ENCODE measurements around the gene TXN2.
"Not testable (repeated sequence)": the region's sequence is repeated elsewhere in the genome, so short reads cannot be mapped to it uniquely, and the experiment has no call there.

Gene TXN2

DNA sequence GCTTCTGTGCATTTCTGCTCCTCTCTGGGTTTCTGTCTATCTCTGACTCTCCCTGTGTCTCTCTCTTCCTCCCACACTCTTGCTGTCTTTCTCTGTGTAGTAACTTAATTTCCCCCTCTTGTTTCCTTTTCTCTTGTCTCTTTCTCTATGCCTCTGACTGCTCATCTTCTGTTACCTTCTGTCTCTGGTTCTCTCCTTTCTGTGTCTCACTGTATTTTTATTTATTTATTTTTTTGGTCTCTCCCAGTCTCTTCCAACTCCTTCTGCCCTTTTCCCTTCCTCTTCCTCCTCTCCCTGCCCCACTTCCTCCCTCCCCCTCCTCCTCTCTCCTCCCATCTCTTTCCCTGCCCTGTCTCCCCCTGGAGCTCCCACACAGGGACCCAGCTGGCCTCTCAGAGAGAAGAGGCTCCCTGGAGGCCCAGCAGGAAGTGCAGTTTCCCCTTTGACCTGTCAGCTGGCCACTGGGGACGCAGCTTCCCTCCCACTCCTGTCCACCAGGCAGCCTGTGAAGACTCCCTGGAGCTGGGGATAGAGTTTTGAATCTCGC lies 55.4 kb downstream of the TXN2 start:
- no peak for DNase-seq

DNA sequence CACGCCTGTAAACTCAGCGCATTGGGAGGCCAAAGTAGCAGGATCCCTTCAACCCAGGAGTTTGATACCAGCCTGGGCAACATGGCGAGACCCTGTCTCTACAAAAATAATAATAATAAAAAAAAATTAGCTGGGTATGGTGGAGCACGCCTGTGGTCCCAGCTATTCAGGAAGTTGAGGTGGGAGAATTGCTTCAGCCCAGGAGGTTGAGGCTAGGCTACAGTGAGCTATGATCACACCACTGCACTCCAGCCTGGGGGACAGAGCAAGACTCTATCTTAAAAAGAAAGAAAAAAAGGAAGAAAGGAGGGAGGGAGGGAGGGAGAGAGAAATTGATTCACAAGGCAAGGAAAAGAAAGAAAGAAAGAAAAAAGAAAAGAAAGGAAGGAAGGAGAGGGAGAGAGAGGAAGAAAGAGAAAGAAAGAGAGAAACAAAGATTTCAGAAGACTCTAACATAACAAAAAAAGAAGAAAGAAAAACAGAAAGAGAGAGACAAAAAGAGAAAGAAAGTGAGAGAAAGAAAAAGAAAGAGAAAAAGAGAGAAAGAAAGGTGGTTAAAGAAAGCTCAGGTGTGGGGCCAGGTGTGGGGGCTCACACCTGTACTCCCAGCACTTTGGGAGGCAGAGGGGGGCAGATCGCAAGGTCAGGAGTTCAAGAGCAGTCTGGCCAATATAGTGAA lies 56.4 kb downstream of the TXN2 start:
- no peak for DNase-seq

GRCh38 chr22:36424466-36424865 lies 57.0 kb downstream of the TXN2 start:
- not testable (repeated sequence) for DNase-seq

- DNase-seq: no peak
Measured at GRCh38 chr22:36423461-36424404, 57.7 kb downstream of the TXN2 start.

DNA sequence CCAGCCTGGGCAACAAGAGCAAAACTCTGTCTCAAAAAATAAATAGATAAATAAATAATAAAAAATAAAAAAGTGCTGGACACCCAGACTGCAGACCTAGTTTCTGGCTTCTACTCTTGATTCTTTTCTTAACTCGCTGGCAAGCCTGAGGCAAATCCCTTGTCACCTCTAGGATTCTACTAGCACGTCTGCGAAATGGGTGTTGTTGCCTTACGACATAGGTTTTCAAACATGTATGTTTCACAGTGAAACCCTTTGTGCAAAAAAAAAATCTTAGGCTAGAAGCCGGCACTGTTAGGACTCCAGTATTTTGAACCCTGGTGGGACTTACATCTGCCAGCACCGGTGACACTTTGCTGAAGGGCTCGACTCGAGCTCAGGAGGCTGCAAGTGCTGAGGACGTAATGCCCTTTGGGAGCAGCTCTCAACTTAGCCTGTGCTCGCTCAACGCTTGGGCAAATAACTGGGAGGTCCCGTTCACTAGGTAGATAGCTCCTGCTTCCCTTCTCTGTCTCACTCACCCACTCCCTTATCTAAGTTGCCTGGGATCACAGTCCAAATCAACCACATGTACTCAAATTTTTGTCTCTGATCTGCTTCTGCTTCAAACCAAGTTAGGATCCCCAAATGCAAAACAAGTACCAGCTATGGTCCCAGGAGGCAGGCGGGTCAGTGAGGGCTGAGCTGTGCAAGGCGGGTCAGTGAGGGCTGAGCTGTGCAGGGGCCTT lies 59.0 kb downstream of the TXN2 start:
- DNase-seq: no peak

- no peak for DNase-seq
Measured at GRCh38 chr22:36419912-36420882, 61.2 kb downstream of the TXN2 start.

- DNase-seq: no peak
Measured at GRCh38 chr22:36419177-36419911, 62.1 kb downstream of the TXN2 start.

- no peak for DNase-seq
Measured at GRCh38 chr22:36417281-36417686, 64.2 kb downstream of the TXN2 start.

Measured in NCI-H1048 (cell line).